OCI-LY7 (cell line): ENCODE measurements around the gene GDPD3. TPM values are rescaled to one million over a fixed set of nuclear protein-coding genes. Genes with fewer than 3 reads are reported as not detected.

ENCODE experiments used
- BruUV-seq: library from RNA; stranded (reverse); fragments of 400-500 nt; replicated peaks from 2 replicates; lab custom pipeline; 2021; lab: Mats Ljungman, UMichigan
- CTCF ChIA-PET: fragments of 300-600 bp; sonication (Branson Sonifier 250); formaldehyde crosslinking; loops from one replicate; lab custom pipeline; 2022; ENCODE audit warnings: antibody characterized with exemption; ENCODE audit not compliant: unreplicated experiment; lab: Charles Lee
- POLR2A ChIA-PET: fragments of 300-600 bp; sonication (Branson Sonifier 250); formaldehyde crosslinking; loops from one replicate; lab custom pipeline; 2022; ENCODE audit warnings: antibody characterized with exemption; lab: Charles Lee
- DNase-seq: peaks from one replicate; pipeline ENCODE4 v3.0.0-alpha.2; 2015; ENCODE audit warnings: low spot score
- H2AFZ ChIP-seq: fragments of 200-600 bp; sonication (generic), shearing (Covaris generic); 2 replicates; pipeline ENCODE4 v1.6.1; 2014; ENCODE audit warnings: mild to moderate bottlenecking, antibody characterized with exemption, low read length, moderate library complexity
- H3K27ac ChIP-seq: fragments of 200-600 bp; sonication (generic); 2 replicates; pipeline ENCODE4 v1.5.1; 2014; ENCODE audit warnings: mixed run types, low read depth, mild to moderate bottlenecking, moderate library complexity, low read length, inconsistent platforms; ENCODE audit not compliant: poor library complexity, severe bottlenecking
- H3K36me3 ChIP-seq: fragments of 200-600 bp; sonication (generic); 2 replicates; pipeline ENCODE4 v1.6.1; 2014; ENCODE audit warnings: mild to moderate bottlenecking, antibody characterized with exemption, low read length, moderate library complexity, mixed read lengths; ENCODE audit not compliant: insufficient read depth
- H3K4me1 ChIP-seq: fragments of 200-600 bp; sonication (generic); 2 replicates; pipeline ENCODE4 v1.5.1; 2014; ENCODE audit warnings: mild to moderate bottlenecking, low read length; ENCODE audit not compliant: insufficient read depth, poor library complexity, severe bottlenecking
- H3K4me2 ChIP-seq: fragments of 200-600 bp; sonication (generic); 2 replicates; pipeline ENCODE4 v1.6.1; 2014; ENCODE audit warnings: mild to moderate bottlenecking, low read length
- H3K4me3 ChIP-seq: fragments of 200-600 bp; sonication (generic); 2 replicates; pipeline ENCODE4 v1.5.1; 2014; ENCODE audit warnings: mild to moderate bottlenecking, low read depth, low read length; ENCODE audit not compliant: poor library complexity, severe bottlenecking
- H3K79me2 ChIP-seq: fragments of 200-600 bp; sonication (generic); 2 replicates; pipeline ENCODE4 v1.6.1; 2016; ENCODE audit warnings: low read depth, mild to moderate bottlenecking, low read length, moderate library complexity, mixed read lengths; ENCODE audit not compliant: insufficient read depth
- H3K9me2 ChIP-seq: fragments of 200-600 bp; sonication (generic); 2 replicates; pipeline ENCODE4 v1.6.1; 2016; ENCODE audit warnings: mild to moderate bottlenecking, low read length, mixed read lengths; ENCODE audit not compliant: insufficient read depth
- H3K9me3 ChIP-seq: fragments of 200-600 bp; sonication (generic); 2 replicates; pipeline ENCODE4 v1.6.1; 2014; ENCODE audit warnings: mild to moderate bottlenecking, mixed run types, low read length, mixed read lengths
- H4K20me1 ChIP-seq: fragments of 200-600 bp; sonication (generic); 2 replicates; pipeline ENCODE4 v1.6.1; 2014; ENCODE audit warnings: mild to moderate bottlenecking, antibody characterized with exemption, low read length, moderate library complexity, mixed read lengths; ENCODE audit not compliant: insufficient read depth
- EZH2phosphoT487 ChIP-seq: fragments of 200-600 bp; sonication (generic); IDR thresholded peaks from 2 replicates; pipeline ENCODE4 v1.6.1; 2018; ENCODE audit warnings: low read depth, borderline replicate concordance, mild to moderate bottlenecking, mixed run types, antibody characterized with exemption, low read length, moderate library complexity, mixed read lengths
- intact Hi-C: fragments of 100-400 bp; cut with micrococcal nuclease; formaldehyde crosslinking; loops from one replicate; pipeline ENCODE4 v1.10.0; 2022; ENCODE audit not compliant: unreplicated experiment
- total RNA-seq, 2 experiments: library from RNA; depleted of rRNA in 1 of 2; stranded (reverse); fragments of >200 nt in 1 of 2; shearing (Covaris generic) in 1 of 2; gene quantifications; 2 replicates each; pipeline ENCODE4 v1.2.3, GENCODE V29; 2014 to 2022
- TF ChIP-seq, protein P1 (sequence below): fragments of 200-600 bp; sonication (generic); conservative IDR thresholded peaks from 2 replicates; pipeline ENCODE4 v1.5.1; 2014; ENCODE audit warnings: mild to moderate bottlenecking, antibody characterized with exemption, low read length, moderate library complexity, mixed read lengths

GDPD3 gene
- total RNA-seq, 2 experiments from 2014 or later, result 2.0 to 5.2 TPM

DNA sequence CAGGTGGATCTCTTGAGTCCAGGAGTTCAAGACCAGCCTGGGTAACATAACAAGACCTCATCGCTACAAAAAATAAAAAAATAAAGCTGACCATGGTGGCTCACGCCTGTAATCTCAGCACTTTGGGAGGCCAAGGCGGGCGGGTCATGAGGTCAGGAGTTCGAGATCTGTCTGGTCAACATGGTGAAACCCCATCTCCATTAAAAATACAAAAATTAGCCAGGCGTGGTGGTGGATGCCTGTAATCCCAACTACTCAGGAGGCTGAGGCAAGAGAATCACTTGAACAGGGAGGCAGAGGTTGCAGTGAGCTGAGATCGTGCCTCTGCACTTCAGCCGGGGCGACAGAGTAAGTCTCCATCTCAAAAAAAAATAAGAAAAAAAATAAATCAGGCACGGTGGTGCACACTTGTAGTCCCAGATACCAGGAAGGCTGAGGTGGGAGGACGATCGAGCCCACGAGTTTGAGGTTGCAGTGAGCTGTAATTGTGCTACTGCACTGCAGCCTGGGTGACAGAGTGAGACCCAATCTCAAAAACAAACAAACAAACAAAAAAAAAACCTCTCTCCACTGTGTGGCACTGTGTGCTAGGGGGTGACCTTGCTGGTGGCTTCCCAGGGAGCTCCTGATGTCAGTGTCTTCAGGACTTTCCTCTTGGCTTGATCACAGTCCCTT is 29.5 kb upstream of the GDPD3 start:
- H2AFZ ChIP-seq, result peak overlapping the region; percentile 30; the same call in 1 of the 2 replicates
- H3K4me1 ChIP-seq, result peaks cover 14% of the 10 kb centered on the region
- H3K9me3 ChIP-seq, result no peaks in the 10 kb centered on the region
- ChIA-PET POLR2A (no interaction called here), CTCF (no interaction called here)
- no peaks in the 10 kb centered on the region for H3K79me2 ChIP-seq
- H3K4me2 ChIP-seq, result no peak overlapping the region
- BruUV-seq, result no TSS peak
- H3K9me2 ChIP-seq, result no peaks in the 10 kb centered on the region
- intact Hi-C loops, result no loop called here
- peak; percentile 58 for DNase-seq
- no peak for TF ChIP-seq EZH2phosphoT487
- TF ChIP-seq, protein P1, sequence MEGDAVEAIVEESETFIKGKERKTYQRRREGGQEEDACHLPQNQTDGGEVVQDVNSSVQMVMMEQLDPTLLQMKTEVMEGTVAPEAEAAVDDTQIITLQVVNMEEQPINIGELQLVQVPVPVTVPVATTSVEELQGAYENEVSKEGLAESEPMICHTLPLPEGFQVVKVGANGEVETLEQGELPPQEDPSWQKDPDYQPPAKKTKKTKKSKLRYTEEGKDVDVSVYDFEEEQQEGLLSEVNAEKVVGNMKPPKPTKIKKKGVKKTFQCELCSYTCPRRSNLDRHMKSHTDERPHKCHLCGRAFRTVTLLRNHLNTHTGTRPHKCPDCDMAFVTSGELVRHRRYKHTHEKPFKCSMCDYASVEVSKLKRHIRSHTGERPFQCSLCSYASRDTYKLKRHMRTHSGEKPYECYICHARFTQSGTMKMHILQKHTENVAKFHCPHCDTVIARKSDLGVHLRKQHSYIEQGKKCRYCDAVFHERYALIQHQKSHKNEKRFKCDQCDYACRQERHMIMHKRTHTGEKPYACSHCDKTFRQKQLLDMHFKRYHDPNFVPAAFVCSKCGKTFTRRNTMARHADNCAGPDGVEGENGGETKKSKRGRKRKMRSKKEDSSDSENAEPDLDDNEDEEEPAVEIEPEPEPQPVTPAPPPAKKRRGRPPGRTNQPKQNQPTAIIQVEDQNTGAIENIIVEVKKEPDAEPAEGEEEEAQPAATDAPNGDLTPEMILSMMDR, result peak; percentile 74
- no peaks in the 10 kb centered on the region for H4K20me1 ChIP-seq
- no peaks in the 10 kb centered on the region for H3K36me3 ChIP-seq
- no peak overlapping the region for H3K27ac ChIP-seq
- no peak overlapping the region for H3K4me3 ChIP-seq

DNA sequence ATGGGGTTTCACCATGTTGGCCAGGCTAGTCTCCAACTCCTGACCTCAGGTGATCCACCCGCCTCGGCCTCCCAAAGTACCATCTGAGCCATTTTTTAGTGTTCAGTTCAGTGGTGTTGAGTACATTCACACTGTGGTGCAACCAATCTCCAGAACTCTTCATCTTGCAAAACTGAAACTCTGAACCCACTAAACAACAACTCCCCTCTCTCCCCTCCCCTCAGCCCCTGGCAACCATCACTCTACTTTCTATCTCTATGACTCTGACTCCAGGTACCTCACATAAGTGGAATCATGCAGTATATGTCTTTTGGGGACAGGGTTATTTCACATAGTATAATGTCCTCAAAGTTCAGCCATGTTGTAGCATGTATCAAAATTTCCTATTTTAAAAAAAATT is 28.4 kb upstream of the GDPD3 start:
- intact Hi-C loops, result no loop called here
- H3K27ac ChIP-seq, result no peak overlapping the region
- BruUV-seq, result no TSS peak
- ChIA-PET POLR2A (no interaction called here), CTCF (no interaction called here)
- no peak overlapping the region for H3K4me2 ChIP-seq
- H2AFZ ChIP-seq, result no peak overlapping the region
- H4K20me1 ChIP-seq, result no peaks in the 10 kb centered on the region
- no peaks in the 10 kb centered on the region for H3K9me2 ChIP-seq
- TF ChIP-seq, protein P1, result no peak
- TF ChIP-seq EZH2phosphoT487, result no peak
- DNase-seq, result no peak
- no peaks in the 10 kb centered on the region for H3K9me3 ChIP-seq
- peaks cover 14% of the 10 kb centered on the region for H3K4me1 ChIP-seq
- H3K36me3 ChIP-seq, result no peaks in the 10 kb centered on the region
- H3K79me2 ChIP-seq, result no peaks in the 10 kb centered on the region
- H3K4me3 ChIP-seq, result no peak overlapping the region
